Left ventricle myocardium inferior (tissue), 1 donor: Measurements from ENCODE around the gene ZSWIM3. TPM values are rescaled to one million over a fixed set of nuclear protein-coding genes. Genes with fewer than 3 reads are reported as not detected.
"Not testable (repeated sequence)": the region's sequence is repeated elsewhere in the genome, so short reads cannot be mapped to it uniquely, and the experiment has no call there.

Source experiments
- DNase-seq: peaks from one replicate; pipeline ENCODE4 v3.0.0-alpha.2; 2020
- H3K27ac ChIP-seq: fragments of 200-600 bp; replicated peaks from 2 replicates; pipeline ENCODE4 v1.8.0; 2021
- H3K27me3 ChIP-seq: fragments of 200-600 bp; 2 replicates; pipeline ENCODE4 v1.8.0; 2021; ENCODE audit warnings: low read depth
- H3K36me3 ChIP-seq: fragments of 200-600 bp; 2 replicates; pipeline ENCODE4 v1.8.0; 2021
- H3K4me1 ChIP-seq: fragments of 200-600 bp; 2 replicates; pipeline ENCODE4 v1.8.0; 2021
- H3K4me3 ChIP-seq: fragments of 200-600 bp; 2 replicates; pipeline ENCODE4 v1.8.0; 2021; ENCODE audit warnings: mild to moderate bottlenecking, moderate library complexity
- H3K9me3 ChIP-seq: fragments of 200-600 bp; replicated peaks from 2 replicates; pipeline ENCODE4 v1.8.0; 2021
- CTCF ChIP-seq: fragments of 200-600 bp; IDR thresholded peaks from 2 replicates; pipeline ENCODE4 v1.8.0; 2021; ENCODE audit warnings: antibody characterized with exemption, mild to moderate bottlenecking, borderline replicate concordance
- intact Hi-C: fragments of 100-400 bp; cut with micrococcal nuclease; formaldehyde crosslinking; loops from one replicate; pipeline ENCODE4 v1.11.0; 2022
- total RNA-seq: library from RNA; stranded (reverse); fragmentation: NEBNext Ultra II Directional; extraction: Animal tissue kit (Norgen Biotek cat#: 25700); gene quantifications from one replicate; pipeline ENCODE4 v1.2.1, GENCODE V29; 2021
- donor health status: DM: no; HTN: yes; CAD: no; lungs with severe emphysema.

ZSWIM3 gene
- total RNA-seq, 1 donor from 2014 or later: 2.0 TPM

GRCh38 chr20:45827712-45828111 lies 29.7 kb upstream of the ZSWIM3 start:
- no peak overlapping the region for H3K4me3 ChIP-seq
- intact Hi-C loops: no loop called here
- DNase-seq: no peak
- peaks cover 21% of the 10 kb centered on the region for H3K27me3 ChIP-seq
- TF ChIP-seq CTCF: no peak
- H3K4me1 ChIP-seq: peaks cover 36% of the 10 kb centered on the region
- no peak overlapping the region for H3K27ac ChIP-seq
- H3K9me3 ChIP-seq: no peaks in the 10 kb centered on the region
- H3K36me3 ChIP-seq: no peaks in the 10 kb centered on the region

DNA sequence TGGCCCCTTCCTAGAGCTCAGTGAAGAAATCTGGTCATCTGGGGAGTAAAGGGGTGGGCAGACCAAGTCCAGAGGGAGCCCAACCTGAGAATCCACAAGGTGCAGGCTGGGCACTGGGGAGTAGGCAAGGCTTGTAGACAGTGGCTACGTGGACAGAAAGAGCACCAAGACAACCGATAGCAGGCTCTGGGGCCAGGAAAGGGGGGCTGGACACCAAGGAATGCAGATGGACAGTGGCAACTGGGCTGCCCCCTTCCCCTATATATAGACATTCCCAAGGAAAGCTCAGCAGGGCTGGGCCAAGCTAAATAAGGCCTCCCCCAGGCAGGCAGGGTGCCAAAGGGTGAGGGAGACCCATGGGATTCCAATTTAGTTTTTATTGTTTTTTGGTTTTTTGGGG lies 28.8 kb upstream of the ZSWIM3 start:
- TF ChIP-seq CTCF: no peak
- H3K36me3 ChIP-seq: no peaks in the 10 kb centered on the region
- intact Hi-C loops: no loop called here
- peaks cover 12% of the 10 kb centered on the region for H3K27me3 ChIP-seq
- no peak overlapping the region for H3K4me3 ChIP-seq
- H3K27ac ChIP-seq: peak overlapping the region; percentile 33
- H3K9me3 ChIP-seq: no peaks in the 10 kb centered on the region
- peaks cover 37% of the 10 kb centered on the region for H3K4me1 ChIP-seq
- DNase-seq: no peak

DNA sequence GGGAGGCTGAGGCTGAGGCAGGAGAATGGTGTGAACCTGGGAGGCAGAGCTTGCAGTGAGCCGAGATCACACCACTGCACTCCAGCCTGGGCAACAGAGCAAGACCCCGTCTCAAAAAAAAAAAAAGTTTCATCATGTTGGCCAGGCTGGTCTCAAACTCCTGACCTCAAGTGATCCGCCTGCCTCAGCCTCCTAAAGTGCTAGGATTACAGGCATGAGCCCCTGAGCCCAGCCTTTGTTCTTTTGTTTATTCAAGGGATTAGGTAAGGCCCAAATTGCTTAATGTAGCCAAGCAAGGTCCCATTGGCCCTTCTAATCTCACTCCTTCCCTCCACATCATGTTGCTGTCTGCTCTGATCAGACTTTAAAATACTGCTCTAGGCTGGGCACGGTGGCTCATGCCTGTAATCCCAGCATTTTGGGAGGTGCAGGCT lies 27.7 kb upstream of the ZSWIM3 start:
- H3K36me3 ChIP-seq, H3K27me3 ChIP-seq, intact Hi-C loops, H3K4me3 ChIP-seq, H3K9me3 ChIP-seq, DNase-seq, H3K27ac ChIP-seq: not testable (repeated sequence)
- peaks cover 40% of the 10 kb centered on the region for H3K4me1 ChIP-seq

DNA sequence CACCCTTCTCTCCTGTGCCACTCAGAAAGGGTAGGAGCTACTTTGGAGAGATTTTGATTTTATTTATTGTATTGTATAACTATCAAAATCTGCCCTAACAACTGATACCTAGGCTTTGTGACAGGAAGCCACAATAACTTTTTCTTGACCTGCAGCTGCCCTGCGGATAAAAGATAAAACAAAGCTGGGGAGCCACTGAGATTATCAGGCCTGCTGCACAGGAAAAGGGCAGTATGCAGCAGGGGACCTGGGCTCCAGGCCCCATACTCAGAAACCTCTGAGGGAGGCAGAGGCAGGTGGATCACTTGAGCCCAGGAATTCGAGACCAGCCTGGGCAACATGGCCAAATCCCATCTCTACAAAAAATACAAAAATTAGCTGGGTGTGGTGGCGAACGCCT lies 24.8 kb upstream of the ZSWIM3 start:
- H3K4me1 ChIP-seq: peaks cover 56% of the 10 kb centered on the region
- no peak for DNase-seq
- peak overlapping the region; percentile 96 for H3K27ac ChIP-seq
- peak overlapping the region; percentile 89 for H3K4me3 ChIP-seq
- no peaks in the 10 kb centered on the region for H3K27me3 ChIP-seq
- H3K9me3 ChIP-seq: no peaks in the 10 kb centered on the region
- intact Hi-C loops: no loop called here
- H3K36me3 ChIP-seq: peaks cover 9% of the 10 kb centered on the region
- TF ChIP-seq CTCF: no peak

DNA sequence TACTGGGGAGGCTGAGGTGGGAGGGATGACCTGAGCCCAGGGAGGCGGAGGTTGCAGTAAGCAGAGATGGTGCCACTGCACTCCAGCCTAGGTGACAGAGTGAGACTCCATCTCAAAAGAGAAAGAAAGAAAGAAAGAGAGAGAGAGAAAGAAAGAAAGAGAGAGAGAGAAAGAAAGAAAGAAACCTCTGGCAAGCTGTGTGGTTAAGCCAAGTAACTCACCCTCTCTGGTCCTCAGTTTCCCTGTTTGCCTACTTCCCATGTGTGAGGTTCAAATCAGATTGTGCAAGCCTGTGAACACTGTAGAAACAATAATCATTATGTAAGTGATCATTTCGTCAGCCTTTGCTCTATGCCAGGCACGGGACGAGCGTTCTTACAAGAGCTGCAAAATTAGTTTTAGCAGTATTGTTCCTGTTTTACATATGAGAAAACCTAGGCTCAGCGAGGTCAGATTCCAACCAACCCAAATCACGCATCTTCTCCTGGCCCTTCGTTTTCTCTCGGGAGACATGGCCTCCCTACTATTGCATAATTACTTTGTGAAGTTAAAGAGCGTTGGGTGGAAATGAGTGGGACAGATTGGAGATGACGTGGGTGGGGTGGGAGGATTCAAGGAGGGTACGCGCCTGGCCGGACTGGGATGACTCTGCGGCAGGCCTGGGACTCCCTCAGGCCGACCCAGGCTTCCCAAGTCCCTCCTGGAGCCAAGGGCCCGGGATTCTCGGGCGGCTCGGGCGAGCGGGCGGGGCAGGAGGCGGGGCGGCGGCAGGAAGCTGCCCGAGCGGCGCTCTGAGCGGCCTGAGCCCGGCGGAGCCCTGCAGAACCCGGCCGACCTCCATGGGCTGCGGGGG lies 24.2 kb upstream of the ZSWIM3 start, which contains the start of gene SNX21:
Gene SNX21, plus strand, starts transcription at position 770 of the 853 bp plus-strand sequence. CDS start 121 bp downstream, outside the sequence.
- peaks cover 56% of the 10 kb centered on the region for H3K4me1 ChIP-seq
- intact Hi-C loops: no loop called here
- no peaks in the 10 kb centered on the region for H3K27me3 ChIP-seq
- DNase-seq: peak; percentile 89
- H3K4me3 ChIP-seq: peak within 1 kb of the TSS; percentile 89
- no peaks in the 10 kb centered on the region for H3K9me3 ChIP-seq
- H3K36me3 ChIP-seq: peaks cover 16% of the 10 kb centered on the region
- peak within 1 kb of the TSS; percentile 96 for H3K27ac ChIP-seq
- TF ChIP-seq CTCF: no peak
